ENCODE measurements around the gene HS3ST5.
A peak's percentile ranks its signal among the peaks of the same experiment; 100 is the strongest.
"Not testable (repeated sequence)": the region's sequence is repeated elsewhere in the genome, so short reads cannot be mapped to it uniquely, and the experiment has no call there.

The HS3ST5 gene

GRCh38 chr6:114334237-114334636, 8.6 kb downstream of the HS3ST5 start:
- no peak for DNase-seq (ENCODE audit: low read depth)

- DNase-seq (ENCODE audit: low read depth), result no peak
These were observed 15.7 kb downstream of the HS3ST5 start for GRCh38 chr6:114327074-114327473.

GRCh38 chr6:114323784-114324183, 19.0 kb downstream of the HS3ST5 start:
- DNase-seq (ENCODE audit: low read depth), result no peak

- no peak for DNase-seq (ENCODE audit: low read depth)
These were observed 23.1 kb downstream of the HS3ST5 start for GRCh38 chr6:114319749-114320148.

GRCh38 chr6:114315831-114316595, 26.8 kb downstream of the HS3ST5 start:
- no peak for DNase-seq (ENCODE audit: low read depth)

GRCh38 chr6:114313816-114314215, 29.0 kb downstream of the HS3ST5 start:
- not testable (repeated sequence) for DNase-seq (ENCODE audit: low read depth)

- DNase-seq (ENCODE audit: low read depth), result peak; percentile 9
These were observed 29.9 kb downstream of the HS3ST5 start for GRCh38 chr6:114312931-114313330.

- no peak for DNase-seq (ENCODE audit: low read depth)
These were observed 32.8 kb downstream of the HS3ST5 start for GRCh38 chr6:114310053-114310452.

GRCh38 chr6:114304304-114304887, 38.4 kb downstream of the HS3ST5 start:
- DNase-seq (ENCODE audit: low read depth), result peak; percentile 11

- no peak for DNase-seq (ENCODE audit: low read depth)
These were observed 41.1 kb downstream of the HS3ST5 start for GRCh38 chr6:114301596-114302219.

- DNase-seq (ENCODE audit: low read depth), result no peak
These were observed 45.7 kb downstream of the HS3ST5 start for GRCh38 chr6:114297135-114297534.

- DNase-seq (ENCODE audit: low read depth), result no peak
These were observed 50.4 kb downstream of the HS3ST5 start for GRCh38 chr6:114292431-114292830.

- DNase-seq (ENCODE audit: low read depth), result no peak
These were observed 51.4 kb downstream of the HS3ST5 start for GRCh38 chr6:114291428-114291827.

- no peak for DNase-seq (ENCODE audit: low read depth)
These were observed 52.0 kb downstream of the HS3ST5 start for GRCh38 chr6:114290864-114291263.

GRCh38 chr6:114288701-114289495, 53.9 kb downstream of the HS3ST5 start:
- DNase-seq (ENCODE audit: low read depth), result no peak

GRCh38 chr6:114287461-114287860, 55.4 kb downstream of the HS3ST5 start:
- no peak for DNase-seq (ENCODE audit: low read depth)

- no peak for DNase-seq (ENCODE audit: low read depth)
These were observed 56.6 kb downstream of the HS3ST5 start for GRCh38 chr6:114286211-114286610.

GRCh38 chr6:114284281-114284680, 58.5 kb downstream of the HS3ST5 start:
- no peak for DNase-seq (ENCODE audit: low read depth)

- DNase-seq (ENCODE audit: low read depth), result no peak
These were observed 60.5 kb downstream of the HS3ST5 start for GRCh38 chr6:114282292-114282691.

GRCh38 chr6:114281496-114281895, 61.3 kb downstream of the HS3ST5 start:
- DNase-seq (ENCODE audit: low read depth), result no peak

- DNase-seq (ENCODE audit: low read depth), result no peak
These were observed 62.4 kb downstream of the HS3ST5 start for GRCh38 chr6:114280239-114280982.

- no peak for DNase-seq (ENCODE audit: low read depth)
These were observed 65.6 kb downstream of the HS3ST5 start for GRCh38 chr6:114277220-114277619.
